A673 (cell line): ENCODE measurements around the gene NEK8. TPM values are rescaled to one million over a fixed set of nuclear protein-coding genes. Genes with fewer than 3 reads are reported as not detected.

Experiments
- BruUV-seq: library from RNA; stranded (reverse); fragments of 400-500 nt; replicated peaks from 2 replicates; lab custom pipeline; 2021; lab: Mats Ljungman, UMichigan
- CTCF ChIA-PET: fragments of 300-600 bp; sonication (Branson Sonifier 250); formaldehyde crosslinking; loops from one replicate; lab custom pipeline; 2022; ENCODE audit warnings: antibody characterized with exemption; lab: Charles Lee
- POLR2A ChIA-PET: fragments of 300-600 bp; sonication (Branson Sonifier 250); formaldehyde crosslinking; loops from one replicate; lab custom pipeline; 2022; ENCODE audit warnings: antibody characterized with exemption; ENCODE audit not compliant: low non-redundant PET; lab: Charles Lee
- DNase-seq: peaks from one replicate; pipeline ENCODE4 v3.0.0-alpha.2; 2015; ENCODE audit warnings: low spot score
- H3K27ac ChIP-seq: fragments of 200-600 bp; sonication (generic); 2 replicates; pipeline ENCODE4 v1.5.1; 2016; ENCODE audit warnings: mixed run types, low read depth, mild to moderate bottlenecking, mixed read lengths, antibody characterized with exemption, low read length; ENCODE audit not compliant: poor library complexity, severe bottlenecking
- H3K27me3 ChIP-seq: fragments of 200-600 bp; sonication (generic); replicated peaks from 2 replicates; pipeline ENCODE4 v1.6.1; 2017; ENCODE audit warnings: mixed run types, low read depth, mild to moderate bottlenecking, mixed read lengths, antibody characterized with exemption, low read length; ENCODE audit not compliant: insufficient read depth, poor library complexity
- H3K36me3 ChIP-seq: fragments of 200-600 bp; sonication (generic); 2 replicates; pipeline ENCODE4 v1.6.1; 2016; ENCODE audit warnings: mixed run types, mild to moderate bottlenecking, mixed read lengths, antibody characterized with exemption, low read length; ENCODE audit not compliant: insufficient read depth, poor library complexity, severe bottlenecking
- H3K4me1 ChIP-seq: fragments of 200-600 bp; sonication (generic); 2 replicates; pipeline ENCODE4 v1.6.1; 2017; ENCODE audit warnings: mixed run types, mild to moderate bottlenecking, mixed read lengths, antibody characterized with exemption, low read length; ENCODE audit not compliant: insufficient read depth, poor library complexity, severe bottlenecking
- H3K4me3 ChIP-seq: fragments of 200-600 bp; sonication (generic); 2 replicates; pipeline ENCODE4 v1.5.1; 2016; ENCODE audit warnings: low read depth, mixed run types, mild to moderate bottlenecking, mixed read lengths, low read length; ENCODE audit not compliant: poor library complexity, severe bottlenecking
- H3K9me3 ChIP-seq: fragments of 200-600 bp; sonication (generic); 2 replicates; pipeline ENCODE4 v1.6.1; 2016; ENCODE audit warnings: mixed run types, low read depth, mild to moderate bottlenecking, mixed read lengths, antibody characterized with exemption, low read length; ENCODE audit not compliant: poor library complexity, severe bottlenecking
- CTCF ChIP-seq: fragments of 300-800, 200-600 bp; sonication (generic); conservative IDR thresholded peaks from 2 replicates; pipeline ENCODE4 v1.5.1; 2017; ENCODE audit warnings: low read depth, mild to moderate bottlenecking, antibody characterized with exemption, low read length, moderate library complexity, mixed read lengths
- EZH2 ChIP-seq: fragments of 200-600 bp; sonication (generic); IDR thresholded peaks from 2 replicates; pipeline ENCODE4 v1.6.1; 2017; ENCODE audit warnings: borderline replicate concordance, low read depth, mild to moderate bottlenecking, mixed read lengths, antibody characterized with exemption, low read length; ENCODE audit not compliant: poor library complexity, severe bottlenecking
- intact Hi-C: fragments of 100-400 bp; cut with micrococcal nuclease; formaldehyde crosslinking; loops from one replicate; pipeline ENCODE4 v1.10.0; 2022; ENCODE audit not compliant: unreplicated experiment
- total RNA-seq: library from RNA; stranded (reverse); gene quantifications from 2 replicates; pipeline ENCODE4 v1.2.3, GENCODE V29; 2021

The NEK8 gene
- total RNA-seq, 1 experiment from 2014 or later = 3.9 TPM

GRCh38 chr17:28737316-28737715 lies 8.7 kb downstream of the NEK8 start:
- DNase-seq = no peak
- CTCF ChIA-PET = no interaction called here
- TF ChIP-seq EZH2 = no peak
- TF ChIP-seq CTCF = no peak
- Histone ChIP-seq H3K27me3 (no peaks in the 10 kb centered on the region), H3K36me3 (no peaks in the 10 kb centered on the region), H3K27ac (no peak overlapping the region), H3K4me3 (no peak overlapping the region), H3K9me3 (no peaks in the 10 kb centered on the region), H3K4me1 (no peaks in the 10 kb centered on the region)
- POLR2A ChIA-PET = no interaction called here
- intact Hi-C loops = no loop called here
- BruUV-seq = no TSS peak

DNA sequence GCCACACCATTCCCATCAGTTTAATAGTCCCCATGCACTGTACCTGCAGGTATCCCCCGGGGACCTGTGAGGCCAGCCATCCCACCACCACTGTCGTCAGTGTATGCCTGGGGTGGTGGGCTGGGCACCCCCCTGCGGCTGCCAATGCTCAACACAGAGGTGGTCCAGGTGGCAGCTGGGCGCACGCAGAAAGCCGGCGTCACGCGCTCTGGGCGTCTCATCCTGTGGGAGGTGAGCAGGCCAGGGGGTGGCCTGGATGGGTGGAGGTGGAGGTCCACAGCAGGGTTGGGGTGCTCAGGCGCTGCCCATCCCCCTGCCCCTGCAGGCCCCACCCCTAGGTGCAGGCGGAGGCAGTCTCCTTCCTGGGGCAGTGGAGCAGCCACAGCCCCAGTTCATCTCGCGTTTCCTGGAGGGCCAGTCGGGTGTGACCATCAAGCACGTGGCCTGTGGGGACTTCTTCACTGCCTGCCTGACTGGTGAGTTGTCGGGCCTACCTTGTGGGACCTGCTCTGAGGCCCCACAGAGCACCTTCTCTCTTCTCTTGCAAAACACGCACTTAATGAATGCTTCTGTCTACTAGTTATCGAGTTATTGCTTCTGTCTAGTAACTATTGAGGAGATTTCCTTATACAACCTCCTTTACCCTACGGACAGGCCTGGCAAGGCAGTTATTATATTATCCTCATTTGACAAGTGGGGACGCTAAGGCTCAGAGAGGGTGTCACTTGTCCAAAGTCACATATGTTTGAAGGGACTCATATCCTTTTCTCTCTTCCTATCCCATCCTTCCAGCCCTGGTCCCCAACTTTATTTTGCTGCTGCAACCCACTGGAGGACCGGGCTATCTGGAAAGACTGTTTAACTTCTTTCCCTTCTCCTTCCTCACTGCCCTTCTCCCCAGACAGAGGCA lies 9.4 kb downstream of the NEK8 start:
- Histone ChIP-seq H3K27ac (no peak overlapping the region), H3K4me1 (peaks cover 7% of the 10 kb centered on the region), H3K27me3 (no peaks in the 10 kb centered on the region), H3K36me3 (no peaks in the 10 kb centered on the region), H3K9me3 (no peaks in the 10 kb centered on the region), H3K4me3 (no peak overlapping the region)
- TF ChIP-seq EZH2 = no peak
- no peak for TF ChIP-seq CTCF
- intact Hi-C loops = no loop called here
- no peak for DNase-seq
- ChIA-PET POLR2A (no interaction called here), CTCF (no interaction called here)
- no TSS peak for BruUV-seq

- no peak for DNase-seq
- Histone ChIP-seq H3K27ac (no peak overlapping the region), H3K4me3 (no peak overlapping the region), H3K4me1 (peaks cover 11% of the 10 kb centered on the region), H3K9me3 (no peaks in the 10 kb centered on the region), H3K27me3 (no peaks in the 10 kb centered on the region), H3K36me3 (no peaks in the 10 kb centered on the region)
- CTCF ChIA-PET = no interaction called here
- POLR2A ChIA-PET = no interaction called here
- TF ChIP-seq EZH2 (no peak), CTCF (no peak)
- intact Hi-C loops = no loop called here
- no TSS peak for BruUV-seq
Observed at GRCh38 chr17:28738680-28739384, 10.2 kb downstream of the NEK8 start.
